ENCODE measurements around the gene CHST6. TPM values are rescaled to one million over a fixed set of nuclear protein-coding genes. Genes with fewer than 3 reads are reported as not detected.

CHST6 gene
- total and polyA plus RNA-seq, 2 donors (not counting 1 experiment from before 2014, with no cell fraction given) = 0.17 TPM; not detected in 1

- peaks cover 7% of the 10 kb centered on the region for H3K27me3 Mint-ChIP-seq
- H3K27ac ChIP-seq (ENCODE audit: low read length in 2 of 2) = no peak overlapping the region
- no peak overlapping the region for H3K4me2 ChIP-seq (replicated peaks; ENCODE audit: low read depth, low read length, poor library complexity, severe bottlenecking)
- no peaks in the 10 kb centered on the region for H3K9me3 ChIP-seq (ENCODE audit: control extremely low read depth in 1 of 3, control insufficient read depth in 2 of 3, insufficient read depth in 1 of 3, low read length in 2 of 3)
- no peaks in the 10 kb centered on the region for H3K36me3 ChIP-seq (replicated peaks in 1 of 2; ENCODE audit: control extremely low read depth in 1 of 2, control insufficient read depth in 1 of 2, extremely low read depth in 1 of 2, insufficient read depth in 2 of 2, low read length in 1 of 2)
- H3K4me1 ChIP-seq (ENCODE audit: control insufficient read depth in 2 of 2, insufficient read depth in 2 of 2, low read length in 2 of 2) = no peaks in the 10 kb centered on the region
- CTCF ChIA-PET = no interaction called here
- no peaks in the 10 kb centered on the region for H3K9me3 Mint-ChIP-seq (ENCODE audit: insufficient read depth)
- no peak overlapping the region for H3K4me3 ChIP-seq (ENCODE audit: control extremely low read depth in 1 of 5, extremely low read depth in 1 of 5, insufficient read depth in 1 of 5, low read depth in 2 of 5, low read length in 4 of 5)
- 99% methylated on average over 46 of the region's 47 CpGs for WGBS (ENCODE audit: insufficient coverage)
- POLR2A ChIA-PET = no interaction called here
- H3K4me1 Mint-ChIP-seq = peaks cover 2% of the 10 kb centered on the region
- TF ChIP-seq EZH2 (IDR thresholded peaks at IDR 0.05; ENCODE audit: borderline replicate concordance, insufficient read depth, low read depth, low read length, poor library complexity, severe bottlenecking) (no peak), CTCF (IDR thresholded peaks at IDR 0.05) (no peak)
- no peaks in the 10 kb centered on the region for H3K79me2 ChIP-seq (ENCODE audit: control insufficient read depth, insufficient read depth, low read length)
- ATAC-seq (ENCODE audit: low read depth) (no peak), DNase-seq (no peak)
- H2AFZ ChIP-seq (ENCODE audit: insufficient read depth, low read depth, low read length, poor library complexity, severe bottlenecking) = no peak overlapping the region
- no peak overlapping the region for H3K9ac ChIP-seq (ENCODE audit: low read length)
- no peak overlapping the region for H3K4me3 Mint-ChIP-seq
- H3K27me3 ChIP-seq (replicated peaks in 1 of 4; ENCODE audit: control extremely low read depth in 1 of 4, control insufficient read depth in 3 of 4, insufficient read depth in 4 of 4, low read length in 3 of 4) = no peaks in the 10 kb centered on the region
- intact Hi-C loops (cut with micrococcal nuclease) = no loop called here
- no peaks in the 10 kb centered on the region for H4K20me1 ChIP-seq (ENCODE audit: control insufficient read depth, insufficient read depth, low read length, poor library complexity, severe bottlenecking)
- H3K27ac Mint-ChIP-seq = no peak overlapping the region
Measured at GRCh38 chr16:75479421-75479990, 15.7 kb downstream of the CHST6 start.

- H3K27ac Mint-ChIP-seq = no peak overlapping the region
- no peak for DNase-seq
- peaks cover 2% of the 10 kb centered on the region for H3K4me1 Mint-ChIP-seq
- H3K4me3 Mint-ChIP-seq = no peak overlapping the region
- H3K4me3 ChIP-seq (ENCODE audit: control extremely low read depth in 1 of 5, extremely low read depth in 1 of 5, insufficient read depth in 1 of 5, low read depth in 2 of 5, low read length in 4 of 5) = no peak overlapping the region
- H3K27me3 Mint-ChIP-seq = peaks cover 7% of the 10 kb centered on the region
- POLR2A ChIA-PET = no interaction called here
- H3K79me2 ChIP-seq (ENCODE audit: control insufficient read depth, insufficient read depth, low read length) = no peaks in the 10 kb centered on the region
- H3K4me1 ChIP-seq (ENCODE audit: control insufficient read depth in 2 of 2, insufficient read depth in 2 of 2, low read length in 2 of 2) = no peaks in the 10 kb centered on the region
- CTCF ChIA-PET = interaction anchor here (1.3 kb wide), 1 partner anchor 245 kb away, joined by 3 read pairs; no protein-coding TSS in a partner anchor
- ATAC-seq (ENCODE audit: low read depth) = no peak
- H2AFZ ChIP-seq (ENCODE audit: insufficient read depth, low read depth, low read length, poor library complexity, severe bottlenecking) = no peak overlapping the region
- TF ChIP-seq EZH2 (IDR thresholded peaks at IDR 0.05; ENCODE audit: borderline replicate concordance, insufficient read depth, low read depth, low read length, poor library complexity, severe bottlenecking) (no peak), CTCF (IDR thresholded peaks at IDR 0.05) (no peak)
- intact Hi-C loops (cut with micrococcal nuclease) = no loop called here
- no peak overlapping the region for H3K9ac ChIP-seq (ENCODE audit: low read length)
- no peaks in the 10 kb centered on the region for H3K27me3 ChIP-seq (replicated peaks in 1 of 4; ENCODE audit: control extremely low read depth in 1 of 4, control insufficient read depth in 3 of 4, insufficient read depth in 4 of 4, low read length in 3 of 4)
- H3K27ac ChIP-seq (ENCODE audit: low read length in 2 of 2) = no peak overlapping the region
- H3K9me3 Mint-ChIP-seq (ENCODE audit: insufficient read depth) = no peaks in the 10 kb centered on the region
- H3K9me3 ChIP-seq (ENCODE audit: control extremely low read depth in 1 of 3, control insufficient read depth in 2 of 3, insufficient read depth in 1 of 3, low read length in 2 of 3) = no peaks in the 10 kb centered on the region
- no peaks in the 10 kb centered on the region for H4K20me1 ChIP-seq (ENCODE audit: control insufficient read depth, insufficient read depth, low read length, poor library complexity, severe bottlenecking)
- H3K4me2 ChIP-seq (replicated peaks; ENCODE audit: low read depth, low read length, poor library complexity, severe bottlenecking) = no peak overlapping the region
- no peaks in the 10 kb centered on the region for H3K36me3 ChIP-seq (replicated peaks in 1 of 2; ENCODE audit: control extremely low read depth in 1 of 2, control insufficient read depth in 1 of 2, extremely low read depth in 1 of 2, insufficient read depth in 2 of 2, low read length in 1 of 2)
- WGBS (ENCODE audit: insufficient coverage) = 97% methylated on average over 76 of the region's 80 CpGs
Measured at GRCh38 chr16:75478480-75479345, 16.5 kb downstream of the CHST6 start.

Measured in B cell (primary cell).